ENCODE results near the gene MFSD12.
A peak's percentile ranks its signal among the peaks of the same experiment; 100 is the strongest.

Gene MFSD12

GRCh38 chr19:3557461-3558248 is at the start of gene MFSD12:
Gene MFSD12, minus strand, starts transcription at chr19:3557586. Its CDS starts 183 bp downstream, at chr19:3557403.
- DNase-seq (ENCODE audit: low read depth): peak; percentile 94

- DNase-seq (ENCODE audit: low read depth): peak; percentile 51
These were observed 49.4 kb upstream of the MFSD12 start, which contains the start of gene TBXA2R for GRCh38 chr19:3606690-3607289. Gene TBXA2R, minus strand, starts transcription at chr19:3606875. Its CDS starts 6,241 bp downstream, at chr19:3600634.

- no peak for DNase-seq (ENCODE audit: low read depth)
These were observed 48.8 kb upstream of the MFSD12 start for GRCh38 chr19:3606174-3606689.

- DNase-seq (ENCODE audit: low read depth): no peak
These were observed 48.4 kb upstream of the MFSD12 start for GRCh38 chr19:3605770-3606169.

GRCh38 chr19:3605361-3605760 is 48.0 kb upstream of the MFSD12 start:
- DNase-seq (ENCODE audit: low read depth): no peak

- DNase-seq (ENCODE audit: low read depth): no peak
These were observed 47.6 kb upstream of the MFSD12 start for GRCh38 chr19:3604987-3605343.

GRCh38 chr19:3604227-3604986 is 47.0 kb upstream of the MFSD12 start:
- DNase-seq (ENCODE audit: low read depth): no peak

- DNase-seq (ENCODE audit: low read depth): no peak
These were observed 45.9 kb upstream of the MFSD12 start for GRCh38 chr19:3603121-3603811.

GRCh38 chr19:3601021-3601420 is 43.6 kb upstream of the MFSD12 start:
- no peak for DNase-seq (ENCODE audit: low read depth)

- no peak for DNase-seq (ENCODE audit: low read depth)
These were observed 42.4 kb upstream of the MFSD12 start for GRCh38 chr19:3599776-3600187.

GRCh38 chr19:3595521-3596061 is 38.2 kb upstream of the MFSD12 start:
- DNase-seq (ENCODE audit: low read depth): no peak

GRCh38 chr19:3593156-3593555 is 35.8 kb upstream of the MFSD12 start:
- DNase-seq (ENCODE audit: low read depth): no peak

GRCh38 chr19:3591876-3592613 is 34.7 kb upstream of the MFSD12 start:
- DNase-seq (ENCODE audit: low read depth): no peak

GRCh38 chr19:3590991-3591659 is 33.7 kb upstream of the MFSD12 start:
- no peak for DNase-seq (ENCODE audit: low read depth)

- DNase-seq (ENCODE audit: low read depth): no peak
These were observed 32.6 kb upstream of the MFSD12 start for GRCh38 chr19:3589949-3590348.

GRCh38 chr19:3589439-3589838 is 32.1 kb upstream of the MFSD12 start:
- no peak for DNase-seq (ENCODE audit: low read depth)

- no peak for DNase-seq (ENCODE audit: low read depth)
These were observed 29.4 kb upstream of the MFSD12 start for GRCh38 chr19:3586707-3587346.

GRCh38 chr19:3586127-3586626 is 28.8 kb upstream of the MFSD12 start:
- no peak for DNase-seq (ENCODE audit: low read depth)

GRCh38 chr19:3585301-3586126 is 28.1 kb upstream of the MFSD12 start, which contains the start of gene GIPC3:
Gene GIPC3, plus strand, starts transcription at chr19:3585478. Its CDS starts 120 bp downstream, at chr19:3585598.
- DNase-seq (ENCODE audit: low read depth): no peak
